Amygdala (tissue), 56 donors: ENCODE results near the gene ERBIN.
"Not testable (repeated sequence)": the region's sequence is repeated elsewhere in the genome, so short reads cannot be mapped to it uniquely, and the experiment has no call there.

ENCODE experiments used
- DNase-seq, 56 donors: peaks; one replicate each; lab custom pipeline; 2025; lab: John Stamatoyannopoulos, UW

The ERBIN gene

GRCh38 chr5:65914641-65915196 is 11.7 kb upstream of the ERBIN start:
- DNase-seq, result peak in 5 of 56 donors; percentile 2 to 27 (median 17)

GRCh38 chr5:65915661-65916060 is 10.7 kb upstream of the ERBIN start:
- DNase-seq, result not testable (repeated sequence)

- DNase-seq, result no peak
These were observed 10.3 kb upstream of the ERBIN start for GRCh38 chr5:65916066-65916465.

GRCh38 chr5:65916636-65917035 is 9.7 kb upstream of the ERBIN start:
- DNase-seq, result no peak

GRCh38 chr5:65919773-65920172 is 6.6 kb upstream of the ERBIN start:
- no peak for DNase-seq

GRCh38 chr5:65923339-65923738 is 3.0 kb upstream of the ERBIN start:
- no peak for DNase-seq

GRCh38 chr5:65924366-65925043 is 1.9 kb upstream of the ERBIN start:
- peak in 12 of 56 donors; percentile 35 to 80 (median 62) for DNase-seq

- peak in 51 of 56 donors; percentile 20 to 91 (median 74) for DNase-seq
These were observed 1.3 kb upstream of the ERBIN start for GRCh38 chr5:65925044-65925600.

- DNase-seq, result peak in 55 of 56 donors; percentile 54 to 94 (median 83)
These were observed 637 bp upstream of the ERBIN start for GRCh38 chr5:65925601-65926275.

- peak in 2 of 56 donors; percentile 29 to 30 for DNase-seq
These were observed 518 bp downstream of the ERBIN start for GRCh38 chr5:65926893-65927292.

- peak in 4 of 56 donors; percentile 4 to 17 (median 12) for DNase-seq
These were observed 1.3 kb downstream of the ERBIN start for GRCh38 chr5:65927503-65928321.

GRCh38 chr5:65928322-65928752 is 2.0 kb downstream of the ERBIN start:
- DNase-seq, result no peak

GRCh38 chr5:65928860-65929259 is 2.5 kb downstream of the ERBIN start:
- DNase-seq, result no peak

- DNase-seq, result no peak
These were observed 6.3 kb downstream of the ERBIN start for GRCh38 chr5:65932676-65933075.

GRCh38 chr5:65933295-65933694 is 6.9 kb downstream of the ERBIN start:
- DNase-seq, result no peak

- DNase-seq, result no peak
These were observed 11.9 kb downstream of the ERBIN start for GRCh38 chr5:65938256-65938655.

GRCh38 chr5:65943771-65944170 is 17.4 kb downstream of the ERBIN start:
- DNase-seq, result no peak

GRCh38 chr5:65946198-65946745 is 19.9 kb downstream of the ERBIN start:
- no peak for DNase-seq

GRCh38 chr5:65948115-65948747 is 21.9 kb downstream of the ERBIN start:
- no peak for DNase-seq

- no peak for DNase-seq
These were observed 25.0 kb downstream of the ERBIN start for GRCh38 chr5:65951330-65951729.
